ENCODE data around the gene CMTM6.

DNA sequence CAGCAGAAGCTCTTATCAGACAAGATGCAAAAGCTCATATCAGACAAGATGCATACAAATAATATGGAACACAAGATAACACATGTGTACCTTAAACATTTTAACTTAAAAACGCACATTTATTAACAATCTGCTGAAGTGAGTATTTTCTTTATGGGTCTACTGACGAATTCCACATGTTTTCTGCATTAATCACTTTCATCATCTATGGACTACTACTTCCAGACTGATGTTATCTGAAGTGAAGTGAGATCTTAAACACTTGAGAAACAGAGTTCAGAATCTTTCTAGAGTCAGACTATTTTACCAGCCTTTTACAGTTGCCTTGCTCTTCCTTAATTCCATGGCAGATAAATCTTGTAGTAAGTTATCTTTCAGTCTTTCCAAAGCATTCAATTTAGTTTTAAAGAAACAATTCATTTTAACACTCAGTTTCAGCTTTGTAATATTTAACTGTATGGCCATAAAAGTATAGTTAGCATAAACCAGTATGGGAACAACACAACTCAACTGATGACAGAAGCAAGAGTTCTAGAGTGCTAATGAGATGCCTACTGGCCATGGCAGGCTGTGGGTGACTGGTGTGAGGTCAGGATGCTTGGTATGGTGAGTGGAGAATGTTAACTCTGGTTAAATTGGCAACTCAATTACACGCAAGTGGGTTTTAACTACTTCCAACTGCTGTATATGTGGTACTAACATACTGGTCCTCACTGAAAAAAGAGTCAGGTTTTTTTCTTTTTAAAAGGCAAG, 9.8 kb downstream of the CMTM6 start:
- TF ChIP-seq, protein P1, sequence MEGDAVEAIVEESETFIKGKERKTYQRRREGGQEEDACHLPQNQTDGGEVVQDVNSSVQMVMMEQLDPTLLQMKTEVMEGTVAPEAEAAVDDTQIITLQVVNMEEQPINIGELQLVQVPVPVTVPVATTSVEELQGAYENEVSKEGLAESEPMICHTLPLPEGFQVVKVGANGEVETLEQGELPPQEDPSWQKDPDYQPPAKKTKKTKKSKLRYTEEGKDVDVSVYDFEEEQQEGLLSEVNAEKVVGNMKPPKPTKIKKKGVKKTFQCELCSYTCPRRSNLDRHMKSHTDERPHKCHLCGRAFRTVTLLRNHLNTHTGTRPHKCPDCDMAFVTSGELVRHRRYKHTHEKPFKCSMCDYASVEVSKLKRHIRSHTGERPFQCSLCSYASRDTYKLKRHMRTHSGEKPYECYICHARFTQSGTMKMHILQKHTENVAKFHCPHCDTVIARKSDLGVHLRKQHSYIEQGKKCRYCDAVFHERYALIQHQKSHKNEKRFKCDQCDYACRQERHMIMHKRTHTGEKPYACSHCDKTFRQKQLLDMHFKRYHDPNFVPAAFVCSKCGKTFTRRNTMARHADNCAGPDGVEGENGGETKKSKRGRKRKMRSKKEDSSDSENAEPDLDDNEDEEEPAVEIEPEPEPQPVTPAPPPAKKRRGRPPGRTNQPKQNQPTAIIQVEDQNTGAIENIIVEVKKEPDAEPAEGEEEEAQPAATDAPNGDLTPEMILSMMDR (IDR thresholded peaks at IDR 0.05) = no peak
- no peak for TF ChIP-seq POLR2AphosphoS5 (IDR thresholded peaks at IDR 0.05)
- TF ChIP-seq POLR2A (IDR thresholded peaks at IDR 0.05; ENCODE audit: low read depth) = no peak
- no peak for TF ChIP-seq EP300 (IDR thresholded peaks at IDR 0.05)

Measured in esophagus muscularis mucosa (tissue), 4 donors.